Stimulated activated CD4-positive, alpha-beta T cell treated with anti-CD3 and anti-CD28 coated beads, Interleukin-4, amount 100 ng/mL, for 48 hours (primary cell): ENCODE measurements around the gene MAPK12.
A peak's percentile ranks its signal among the peaks of the same experiment; 100 is the strongest.

Experiments used
- DNase-seq, 2 donors: peaks; one replicate each; pipeline ENCODE4 v3.0.0-alpha.2; 2020; ENCODE audit warnings: low read depth in 2 of 2

Gene MAPK12

DNA sequence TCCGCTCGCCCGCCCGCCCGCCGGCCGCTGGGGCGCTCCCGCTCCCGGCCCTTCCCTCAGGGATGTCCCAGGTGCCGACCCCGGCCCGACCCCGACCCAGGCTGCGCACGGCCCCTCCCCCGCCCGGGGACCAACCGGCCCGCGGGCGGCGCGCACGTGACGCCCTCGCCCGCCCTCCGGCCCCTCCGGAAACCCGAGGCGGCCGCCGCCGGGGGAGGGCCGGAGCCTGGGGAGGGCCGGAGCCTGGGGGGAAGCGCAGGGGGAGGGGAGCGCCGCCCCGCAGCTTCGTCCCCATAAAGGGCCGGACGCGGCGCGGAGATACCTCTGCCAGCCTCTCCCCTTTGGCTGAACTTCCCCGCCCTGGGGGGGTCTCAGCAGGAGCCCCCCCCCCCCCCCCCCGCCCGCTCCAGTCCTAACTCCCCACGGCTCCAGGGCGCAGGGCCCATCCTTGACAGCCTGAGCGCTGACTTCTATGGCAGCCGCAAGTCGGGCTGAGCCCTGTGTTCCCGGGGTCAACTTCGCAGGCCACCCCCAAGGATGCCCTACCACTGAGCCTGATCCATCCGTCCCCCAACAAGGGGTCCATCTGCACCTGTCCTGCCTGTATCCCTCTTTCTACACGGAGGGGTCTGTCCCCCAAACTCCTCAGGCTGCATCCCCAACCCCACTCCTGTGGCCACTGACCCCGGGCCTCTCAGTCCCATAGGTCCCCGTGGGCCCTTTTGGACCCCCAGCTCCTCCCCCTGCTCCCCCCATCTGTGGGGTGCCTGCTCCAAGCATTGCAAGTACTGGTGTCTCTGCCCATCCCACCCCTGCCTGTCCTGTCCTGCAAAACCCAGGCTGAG is at the start of gene MAPK12:
MAPK12 (minus strand) TSS at position 69 of the 845 bp plus-strand sequence. CDS start 174 bp downstream, outside the sequence.
- DNase-seq = no peak

- DNase-seq = no peak
Observed at GRCh38 chr22:50310949-50311444, 49.5 kb upstream of the MAPK12 start.

GRCh38 chr22:50310031-50310722 is 48.7 kb upstream of the MAPK12 start:
- no peak for DNase-seq

DNA sequence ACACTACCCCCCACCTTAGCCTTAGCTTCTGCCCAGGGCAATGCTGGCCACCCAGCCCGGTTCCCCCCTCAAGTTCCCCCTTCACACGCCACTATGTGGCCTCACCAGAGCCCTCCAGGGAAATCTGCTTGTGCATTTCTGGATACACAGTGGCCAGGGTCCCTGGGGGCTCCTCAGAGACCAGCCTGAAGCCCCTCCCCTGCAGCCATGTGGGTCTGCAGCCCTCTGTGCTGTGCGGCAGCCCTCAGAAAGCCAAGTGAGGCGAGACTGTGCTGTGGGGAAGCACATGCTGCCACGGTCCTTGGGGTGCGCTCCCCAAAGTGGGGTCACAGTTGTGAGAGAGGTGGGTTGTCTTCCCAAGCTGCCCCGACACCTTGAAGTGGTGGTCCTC is 48.1 kb upstream of the MAPK12 start:
- no peak for DNase-seq

DNA sequence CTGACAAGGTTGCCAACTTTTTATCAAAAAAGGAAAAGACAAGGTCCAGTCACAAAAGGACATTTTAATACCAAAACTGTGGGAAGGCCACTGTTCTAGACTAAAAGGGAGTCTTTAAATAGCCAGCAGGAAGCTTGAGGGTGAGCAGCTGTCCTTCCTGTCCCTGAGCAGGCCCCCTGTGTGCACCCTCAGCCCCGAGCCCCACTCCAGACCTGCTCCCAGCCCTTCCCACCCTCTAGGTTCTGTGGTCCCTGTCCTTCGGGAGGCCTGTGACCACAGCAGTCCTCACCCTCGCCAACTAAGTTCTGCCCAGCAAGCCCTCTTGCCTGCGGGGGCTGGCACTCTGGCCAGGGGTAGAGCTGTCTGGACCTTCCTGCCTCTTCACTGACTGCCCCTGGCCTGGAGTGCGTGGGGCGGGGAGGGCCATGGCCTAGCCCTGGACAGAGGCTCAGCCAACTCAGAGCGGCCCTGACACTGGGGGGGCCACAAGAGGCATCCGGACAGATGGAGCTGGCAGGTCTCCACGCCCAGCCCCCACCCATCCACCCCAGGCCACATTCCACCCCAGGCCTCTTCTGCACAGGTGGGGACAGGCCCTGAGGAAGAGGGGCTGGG is 47.6 kb upstream of the MAPK12 start:
- no peak for DNase-seq

DNA sequence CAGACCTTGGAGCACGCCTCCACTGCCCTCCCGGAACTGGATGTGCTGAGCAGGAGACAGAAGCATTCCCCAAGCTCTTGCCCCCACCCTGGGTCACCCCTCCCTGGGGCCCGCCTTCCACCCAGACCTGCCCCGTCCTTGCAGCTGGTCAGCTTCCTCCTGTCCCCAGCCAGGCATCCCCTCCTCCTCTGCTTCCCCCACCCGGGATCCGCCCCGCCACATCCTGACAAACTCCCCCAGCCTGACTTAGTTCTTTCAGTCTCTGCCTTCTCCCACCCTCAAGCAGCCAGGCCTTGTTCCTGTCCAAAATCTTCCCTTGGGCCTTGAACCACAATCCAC is 47.1 kb upstream of the MAPK12 start:
- no peak for DNase-seq

GRCh38 chr22:50307890-50308596 is 46.6 kb upstream of the MAPK12 start:
- DNase-seq = no peak

DNA sequence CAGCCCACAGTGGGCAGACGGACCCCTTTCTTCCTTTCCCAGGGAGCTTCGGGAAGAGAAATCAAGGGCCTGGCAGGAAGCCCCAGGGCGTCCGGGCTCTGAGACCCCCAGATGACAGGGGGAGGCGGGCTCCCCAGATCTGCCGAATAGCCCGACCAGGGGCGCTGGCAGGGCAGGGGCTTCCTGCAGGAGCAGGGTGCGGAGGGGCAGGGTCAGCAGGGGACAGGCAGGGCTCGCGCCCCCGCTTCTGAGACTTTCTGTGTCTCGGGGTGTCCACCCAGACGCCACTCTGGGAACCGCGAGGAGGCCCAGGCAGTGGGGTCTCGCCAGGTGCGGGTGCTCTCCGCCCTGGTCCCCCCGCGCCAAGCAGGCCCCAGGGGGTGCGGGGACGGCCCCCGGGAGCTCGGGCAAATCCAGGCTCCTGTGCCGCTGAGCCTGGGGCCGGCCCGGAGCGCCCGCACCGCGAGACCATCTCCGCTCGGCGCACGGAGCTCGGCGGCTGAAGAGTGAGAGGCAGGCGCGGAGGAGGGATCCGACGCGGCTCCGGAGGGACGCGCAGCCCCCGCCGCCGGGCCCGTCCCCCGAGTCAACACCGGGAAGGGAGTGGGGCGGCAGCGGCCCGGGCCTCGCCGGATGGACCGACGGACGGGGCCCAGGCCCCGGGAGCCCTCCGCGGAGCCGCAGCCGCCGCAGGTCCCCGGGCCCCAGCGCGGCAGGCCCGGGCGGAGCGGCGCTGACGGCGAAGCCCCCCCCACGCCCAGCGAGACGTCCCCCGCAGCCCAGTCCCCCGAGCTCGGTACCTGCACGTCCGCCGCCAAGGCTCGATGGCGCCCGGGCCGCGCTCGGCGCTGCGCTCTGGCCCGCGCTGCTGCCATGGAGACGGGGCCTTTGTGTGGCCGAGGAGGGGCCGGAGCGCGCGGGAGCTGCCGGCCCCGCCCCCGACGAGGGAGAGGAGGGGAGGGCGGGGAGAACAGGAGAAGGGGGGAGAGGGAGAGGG is 45.6 kb upstream of the MAPK12 start, which contains the start of gene PLXNB2:
PLXNB2 (minus strand) TSS at position 894 of the 997 bp plus-strand sequence. CDS start 17,062 bp downstream, outside the sequence.
- DNase-seq = peak in 1 of 2 donors; percentile 23

- no peak for DNase-seq
Observed at GRCh38 chr22:50305923-50306566, 44.6 kb upstream of the MAPK12 start.

DNA sequence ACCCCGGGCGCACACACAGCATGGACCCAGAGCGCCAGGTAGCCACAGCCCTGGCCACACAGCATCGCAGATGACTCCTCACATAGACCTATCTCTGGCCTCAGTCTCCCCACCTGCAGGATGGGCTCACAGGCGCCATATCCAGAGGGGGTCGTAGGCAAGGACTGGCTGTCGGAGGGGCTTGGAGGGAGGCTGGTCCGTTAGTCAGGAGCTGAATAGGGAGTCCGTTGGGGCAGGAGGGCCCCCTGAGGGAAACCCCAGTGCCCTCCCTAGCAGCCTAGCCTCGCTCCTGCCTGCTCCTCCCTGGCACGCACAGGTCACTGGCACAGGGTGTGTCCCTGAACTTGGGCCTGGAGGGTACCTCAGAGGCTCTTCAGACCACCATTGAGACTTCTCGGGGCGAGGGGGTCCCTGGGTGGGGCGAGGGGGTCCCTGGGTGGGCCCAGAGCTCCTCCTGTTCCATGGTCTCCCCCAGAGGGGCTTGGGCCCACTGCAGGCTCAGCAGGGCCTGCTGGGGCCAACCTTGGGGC is 44.0 kb upstream of the MAPK12 start:
- no peak for DNase-seq

GRCh38 chr22:50304528-50305392 is 43.3 kb upstream of the MAPK12 start:
- no peak for DNase-seq

DNA sequence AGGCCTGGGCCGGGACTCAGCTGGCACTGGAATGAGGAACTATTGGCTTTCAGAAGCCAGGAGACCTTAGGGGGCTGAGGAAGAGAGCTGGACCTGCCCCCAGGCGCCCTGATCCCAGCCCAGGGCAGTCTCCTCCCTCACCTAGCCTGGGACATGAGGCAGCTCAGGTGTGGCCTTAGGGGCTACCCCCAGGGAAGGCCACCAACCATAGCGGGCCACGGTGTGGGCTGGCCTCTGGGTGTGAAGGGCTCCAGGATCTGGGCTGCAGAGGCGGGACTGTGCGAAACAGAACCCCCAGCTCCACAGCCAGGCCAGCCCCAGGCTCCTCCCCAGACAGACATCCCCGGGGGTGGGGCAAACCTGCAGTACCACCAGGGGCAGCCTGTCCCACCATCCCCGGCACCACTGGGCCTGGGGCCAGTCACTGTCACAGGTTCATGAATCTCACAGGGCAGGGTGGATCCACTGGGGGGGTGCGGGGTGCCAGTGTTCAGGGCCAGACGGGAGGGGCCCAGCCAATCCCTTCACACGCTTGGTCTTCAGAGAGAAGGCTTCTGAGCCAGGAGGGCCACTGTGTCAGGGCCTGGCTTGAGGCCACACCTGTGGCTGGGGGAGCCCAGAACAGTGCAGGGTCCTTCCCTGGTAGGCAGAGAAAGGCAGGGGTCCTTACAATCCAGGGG is 42.5 kb upstream of the MAPK12 start:
- no peak for DNase-seq

- no peak for DNase-seq
Observed at GRCh38 chr22:50303515-50303847, 42.0 kb upstream of the MAPK12 start.

DNA sequence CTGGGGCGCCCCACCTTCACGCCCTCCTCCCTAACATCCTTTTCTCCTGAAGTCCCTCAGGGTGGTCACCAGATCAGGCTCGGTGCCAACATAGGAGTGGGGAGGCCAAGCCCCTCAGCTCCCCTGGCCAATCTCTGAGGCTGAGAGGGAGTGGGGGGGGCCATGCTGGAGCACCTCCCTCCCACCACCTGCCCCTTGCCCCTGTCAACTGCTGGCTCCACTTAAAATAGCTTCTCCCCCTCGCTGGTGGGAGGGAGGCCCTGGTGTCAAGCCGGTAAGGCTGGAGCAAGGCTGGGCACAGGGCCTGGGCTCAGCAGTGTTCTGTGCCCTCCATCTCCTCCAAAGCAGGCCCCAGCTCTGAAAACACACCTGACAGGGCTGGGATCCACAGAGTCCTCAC is 41.1 kb upstream of the MAPK12 start:
- no peak for DNase-seq

DNA sequence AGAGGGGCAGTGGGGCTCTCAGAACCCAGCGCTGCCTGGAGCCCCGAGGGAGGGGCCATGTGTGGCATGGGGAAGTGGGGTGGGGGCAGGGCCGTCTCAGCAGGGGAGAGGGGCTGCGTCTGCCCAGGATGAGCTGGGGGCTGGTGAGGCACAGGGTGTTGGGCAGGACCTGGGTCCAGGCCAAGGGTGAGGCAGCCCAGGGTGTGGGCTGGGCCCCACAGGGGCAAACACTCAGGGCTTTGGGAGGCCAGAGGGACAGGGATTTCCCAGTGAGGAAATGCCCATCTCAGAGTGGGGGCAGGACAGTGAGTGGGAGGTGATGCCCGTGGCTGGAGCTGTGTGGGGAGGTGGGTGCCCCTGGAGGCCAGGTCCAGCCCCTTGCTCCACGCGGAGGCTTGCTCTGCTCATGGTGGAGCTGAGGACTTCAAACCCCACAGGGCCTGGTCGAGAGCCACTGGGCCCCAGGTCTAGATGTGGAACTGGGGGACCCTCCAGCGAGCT is 40.6 kb upstream of the MAPK12 start:
- DNase-seq = no peak

- no peak for DNase-seq
Observed at GRCh38 chr22:50301581-50301991, 40.1 kb upstream of the MAPK12 start.

GRCh38 chr22:50300620-50301257 is 39.3 kb upstream of the MAPK12 start:
- DNase-seq = no peak
